NB4 (cell line): ENCODE data around the gene PTEN.

ENCODE experiments used
- DNase-seq: peaks from one replicate; pipeline ENCODE4 v3.0.0; 2010; ENCODE audit warnings: low read depth
- H3K4me3 ChIP-seq: one replicate; pipeline ENCODE4 v1.5.1; 2011; ENCODE audit warnings: mild to moderate bottlenecking, low read depth, low read length, moderate library complexity
- CTCF ChIP-seq: IDR thresholded peaks from one replicate; pipeline ENCODE4 v1.5.1; 2012; ENCODE audit warnings: low read depth, low read length
- MAX ChIP-seq: IDR thresholded peaks from 2 replicates; pipeline ENCODE4 v1.6.1; 2011; ENCODE audit warnings: low read depth, low read length
- MYC ChIP-seq: IDR thresholded peaks from 2 replicates; pipeline ENCODE4 v1.6.1; 2011; ENCODE audit warnings: low read depth, low read length
- POLR2A ChIP-seq: IDR thresholded peaks from 2 replicates; pipeline ENCODE4 v1.6.1; 2011; ENCODE audit warnings: mild to moderate bottlenecking; ENCODE audit not compliant: insufficient read length; ENCODE audit errors: extremely low read depth

The PTEN gene

GRCh38 chr10:88008866-88009470 lies 145.5 kb downstream of the PTEN start:
- TF ChIP-seq MYC, result no peak
- TF ChIP-seq POLR2A, result no peak
- TF ChIP-seq CTCF, result no peak
- TF ChIP-seq MAX, result no peak
- no peak overlapping the region for H3K4me3 ChIP-seq
- DNase-seq, result no peak

GRCh38 chr10:88012641-88013040 lies 149.2 kb downstream of the PTEN start:
- DNase-seq, result no peak
- no peak for TF ChIP-seq MAX
- TF ChIP-seq MYC, result no peak
- no peak for TF ChIP-seq CTCF
- no peak for TF ChIP-seq POLR2A
- no peak overlapping the region for H3K4me3 ChIP-seq

- no peak for TF ChIP-seq POLR2A
- TF ChIP-seq MYC, result no peak
- H3K4me3 ChIP-seq, result no peak overlapping the region
- no peak for DNase-seq
These were observed 154.4 kb downstream of the PTEN start for GRCh38 chr10:88017781-88018180.

GRCh38 chr10:88019753-88020152 lies 156.3 kb downstream of the PTEN start:
- no peak overlapping the region for H3K4me3 ChIP-seq
- TF ChIP-seq MAX, result no peak
- TF ChIP-seq CTCF, result no peak
- TF ChIP-seq MYC, result no peak
- no peak for TF ChIP-seq POLR2A
- no peak for DNase-seq
